ENCODE data around the gene JPT1. TPM values are rescaled to one million over a fixed set of nuclear protein-coding genes. Genes with fewer than 3 reads are reported as not detected.
A peak's percentile ranks its signal among the peaks of the same experiment; 100 is the strongest.

Gene JPT1
- total RNA-seq, 1 donor from 2014 or later: 23.0 TPM

DNA sequence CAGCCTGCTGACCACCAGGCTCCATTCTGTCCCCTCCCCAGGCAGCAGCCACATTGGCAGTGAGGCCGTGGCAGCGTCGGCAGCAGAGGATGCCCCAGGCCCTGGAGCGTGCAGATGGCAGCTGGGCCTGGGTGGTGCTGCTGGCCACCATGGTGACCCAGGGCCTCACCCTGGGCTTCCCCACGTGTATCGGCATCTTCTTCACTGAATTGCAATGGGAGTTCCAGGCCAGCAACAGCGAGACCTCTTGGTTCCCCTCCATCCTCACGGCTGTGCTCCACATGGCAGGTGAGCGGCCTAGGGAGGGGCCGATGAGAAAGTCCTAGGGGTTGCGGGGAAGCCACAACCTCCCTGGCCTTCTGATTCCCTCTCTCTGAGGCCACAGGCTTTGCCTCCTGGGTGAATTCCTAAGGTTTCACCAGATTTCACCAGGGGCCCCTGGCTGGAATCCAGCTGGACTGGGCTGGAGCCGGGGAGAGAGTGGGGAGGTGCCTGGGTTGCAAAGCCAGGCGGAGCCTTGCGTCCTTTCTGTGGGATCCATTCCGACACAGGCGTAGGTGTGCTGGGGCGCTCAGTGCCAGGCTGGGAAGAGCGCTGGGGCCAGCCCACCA is 60.7 kb downstream of the JPT1 start:
- DNase-seq (ENCODE audit: low spot score in 2 of 2): no peak
- Histone ChIP-seq H3K4me3 (no peak overlapping the region), H3K27ac (no peak overlapping the region), H3K36me3 (no peaks in the 10 kb centered on the region), H3K4me1 (peaks cover 3% of the 10 kb centered on the region in 2 donors), H3K9me3 (no peaks in the 10 kb centered on the region), H3K27me3 (no peaks in the 10 kb centered on the region)
- no peak for TF ChIP-seq CTCF (IDR thresholded peaks at IDR 0.05)
- intact Hi-C loops (cut with DNase I): no loop called here

- no peak for DNase-seq (ENCODE audit: low spot score in 2 of 2)
- H3K4me3 ChIP-seq: no peak overlapping the region
- H3K9me3 ChIP-seq: no peaks in the 10 kb centered on the region
- no peak overlapping the region for H3K27ac ChIP-seq
- TF ChIP-seq CTCF (IDR thresholded peaks at IDR 0.05): no peak
- H3K36me3 ChIP-seq: no peaks in the 10 kb centered on the region
- intact Hi-C loops (cut with DNase I): no loop called here
- no peaks in the 10 kb centered on the region for H3K27me3 ChIP-seq
- peaks cover 3% of the 10 kb centered on the region in 2 donors for H3K4me1 ChIP-seq
Measured at GRCh38 chr17:75091855-75092327, 62.4 kb downstream of the JPT1 start.

DNA sequence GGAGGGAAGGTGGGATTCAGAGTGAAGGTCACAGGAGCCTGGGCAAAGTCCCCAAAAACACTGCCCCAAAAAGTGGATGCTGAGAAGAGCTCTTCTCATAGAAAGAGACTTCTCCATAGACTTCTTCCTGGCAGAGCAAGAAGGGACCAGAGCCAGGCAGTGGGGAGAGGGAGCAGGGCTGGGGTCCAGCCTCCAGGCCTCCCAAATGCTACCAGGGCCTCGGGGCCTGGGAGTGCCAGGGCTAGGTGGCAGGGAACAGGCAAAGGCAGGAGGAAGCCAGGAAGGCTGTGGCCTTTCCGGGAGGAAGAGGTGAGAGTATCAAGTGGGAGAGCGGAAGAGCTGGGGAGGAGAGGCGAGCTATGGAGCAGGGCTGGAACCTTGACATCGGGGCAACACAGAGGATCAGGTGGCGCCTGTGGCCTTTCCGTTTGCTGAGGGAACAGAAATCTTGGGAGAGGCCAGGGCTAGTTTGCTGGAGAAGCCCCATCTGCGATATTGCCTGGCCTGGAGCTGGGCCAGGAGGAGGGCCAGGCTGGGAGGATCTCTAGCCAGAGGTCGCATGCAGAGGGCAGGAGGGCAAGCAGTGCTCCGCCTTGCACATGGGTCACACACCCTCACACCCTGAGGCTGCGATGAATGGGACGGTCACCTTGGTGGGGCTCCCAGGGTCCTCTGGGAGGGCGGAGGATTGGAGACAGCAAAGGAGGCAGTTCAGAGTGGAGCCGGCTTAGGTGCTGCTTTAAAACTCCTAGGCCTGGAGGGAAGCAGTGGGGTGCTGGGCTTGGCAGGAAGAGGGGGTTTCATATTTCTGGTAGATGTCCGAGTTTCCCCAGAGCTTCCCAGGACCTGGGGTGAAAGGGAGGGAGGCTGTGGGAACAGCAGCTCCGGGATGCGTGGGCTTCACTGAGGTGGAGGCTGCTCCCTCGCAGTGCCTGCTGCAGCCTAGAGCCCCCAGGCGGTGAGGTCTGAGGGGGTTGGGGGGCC is 63.1 kb downstream of the JPT1 start:
- H3K36me3 ChIP-seq: no peaks in the 10 kb centered on the region
- H3K27me3 ChIP-seq: no peaks in the 10 kb centered on the region
- DNase-seq (ENCODE audit: low spot score in 2 of 2): no peak
- no peak overlapping the region for H3K27ac ChIP-seq
- no peak for TF ChIP-seq CTCF (IDR thresholded peaks at IDR 0.05)
- intact Hi-C loops (cut with DNase I): no loop called here
- peaks cover 3% of the 10 kb centered on the region in 2 donors for H3K4me1 ChIP-seq
- no peaks in the 10 kb centered on the region for H3K9me3 ChIP-seq
- no peak overlapping the region for H3K4me3 ChIP-seq

DNA sequence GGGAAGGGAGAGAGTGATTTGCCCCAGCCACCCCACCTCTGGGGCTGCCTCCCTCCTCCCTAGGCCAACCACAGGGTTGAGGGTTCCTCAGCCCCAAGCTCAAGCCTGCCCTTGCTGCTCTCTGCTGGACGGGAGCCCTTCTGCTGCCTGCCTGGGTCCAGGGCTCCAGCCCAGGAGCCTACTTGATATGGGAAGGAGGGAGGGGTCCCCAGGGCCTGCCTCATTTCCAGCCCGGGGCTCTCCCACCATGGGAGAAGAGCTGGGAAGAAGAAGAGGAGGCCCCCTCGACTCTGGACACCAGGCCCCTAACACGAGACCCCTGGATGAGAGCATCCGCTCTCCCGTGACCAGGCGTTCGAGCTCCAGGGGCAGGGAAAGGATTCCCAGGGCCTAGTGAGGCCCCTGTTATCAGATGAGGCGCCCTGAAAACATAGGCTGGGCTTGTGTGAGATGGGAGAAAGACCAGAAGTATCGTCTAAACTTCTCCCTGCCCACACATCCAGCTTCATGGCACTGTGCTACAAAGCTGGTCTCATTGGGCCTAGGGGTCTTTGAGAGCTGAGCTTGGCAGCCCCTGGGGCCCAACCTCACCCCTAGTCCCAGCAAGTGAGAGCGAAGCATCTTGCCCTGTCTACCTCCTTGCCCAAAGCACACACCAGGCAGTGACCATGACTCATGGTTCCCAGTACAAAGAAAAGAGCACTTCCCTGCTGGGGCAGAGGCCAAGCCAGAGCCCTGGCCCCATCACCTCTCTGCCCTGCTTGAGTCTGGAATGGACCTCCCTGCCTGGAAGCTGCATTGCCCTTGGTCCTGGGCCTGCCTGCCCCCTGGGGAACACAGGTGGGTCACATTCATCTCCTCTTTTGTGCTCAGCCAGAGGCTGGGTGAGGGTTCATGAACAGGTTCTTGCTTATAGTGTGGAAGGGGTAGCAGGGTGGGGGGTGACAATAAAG is 65.6 kb downstream of the JPT1 start:
- Histone ChIP-seq H3K4me3 (peak overlapping the region; percentile 51 to 73), H3K27me3 (no peaks in the 10 kb centered on the region), H3K4me1 (peaks cover 0 to 3% of the 10 kb centered on the region in 2 donors), H3K36me3 (no peaks in the 10 kb centered on the region), H3K27ac (peak overlapping the region; percentile 47 to 76), H3K9me3 (no peaks in the 10 kb centered on the region)
- intact Hi-C loops (cut with DNase I): no loop called here
- no peak for TF ChIP-seq CTCF (IDR thresholded peaks at IDR 0.05)
- DNase-seq (ENCODE audit: low spot score in 2 of 2): no peak
